Transverse colon (tissue), 4 donors: ENCODE results near the gene SLCO4A1.

Source experiments
- CTCF ChIP-seq, 5 experiments: fragments of 200-600 bp in 3 of 5; fragments of 450-650 bp in 2 of 5; sonication (generic) in 3 of 5; IDR thresholded peaks; 1 replicate in 2 of 5; 2 replicates in 3 of 5; pipeline ENCODE4 v1.5.1; 2016 to 2017; ENCODE audit warnings: antibody characterized with exemption in 5 of 5, inconsistent platforms in 3 of 5, mild to moderate bottlenecking in 2 of 5, moderate library complexity in 1 of 5
- EP300 ChIP-seq: sonication (generic); formaldehyde crosslinking; IDR thresholded peaks from one replicate; pipeline ENCODE4 v1.6.1; 2017; ENCODE audit warnings: antibody characterized with exemption, low read depth
- POLR2A ChIP-seq: fragments of 450-650 bp; IDR thresholded peaks from one replicate; pipeline ENCODE4 v1.6.1; 2016; ENCODE audit warnings: antibody characterized with exemption, mild to moderate bottlenecking, moderate library complexity
- POLR2AphosphoS5 ChIP-seq, 3 donors: sonication (generic); formaldehyde crosslinking; IDR thresholded peaks; one replicate each; pipeline ENCODE4 v1.6.1; 2016; ENCODE audit warnings: antibody characterized with exemption in 3 of 3

DNA sequence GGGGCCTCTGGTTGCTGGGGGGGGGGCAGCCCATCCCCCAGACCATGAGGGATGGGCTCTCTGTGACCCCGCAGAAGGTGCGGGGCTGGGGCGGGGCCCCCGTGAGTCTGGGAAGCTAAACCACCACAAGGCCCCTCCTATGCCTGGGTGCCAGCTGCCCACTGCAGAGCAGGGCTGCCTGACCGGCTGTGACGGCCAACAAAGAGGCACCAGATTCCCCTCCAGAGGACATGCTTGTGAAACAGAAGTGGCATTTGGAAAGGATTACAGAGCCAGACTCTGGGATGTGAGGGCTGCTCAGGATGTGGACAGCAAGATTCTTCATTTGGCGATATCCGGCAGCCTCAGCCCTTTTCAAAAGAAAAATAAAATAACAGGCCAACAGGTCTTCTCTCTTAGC, 49.9 kb downstream of the SLCO4A1 start:
- no peak for TF ChIP-seq CTCF (IDR thresholded peaks at IDR 0.05)
- TF ChIP-seq POLR2A: no peak
- TF ChIP-seq EP300: no peak
- no peak for TF ChIP-seq POLR2AphosphoS5 (IDR thresholded peaks at IDR 0.05)
